Measurements from ENCODE around the gene GLG1.
"Not testable (repeated sequence)": the region's sequence is repeated elsewhere in the genome, so short reads cannot be mapped to it uniquely, and the experiment has no call there.

Gene GLG1

GRCh38 chr16:74574146-74574545, 32.8 kb downstream of the GLG1 start:
- no peak for DNase-seq

DNA sequence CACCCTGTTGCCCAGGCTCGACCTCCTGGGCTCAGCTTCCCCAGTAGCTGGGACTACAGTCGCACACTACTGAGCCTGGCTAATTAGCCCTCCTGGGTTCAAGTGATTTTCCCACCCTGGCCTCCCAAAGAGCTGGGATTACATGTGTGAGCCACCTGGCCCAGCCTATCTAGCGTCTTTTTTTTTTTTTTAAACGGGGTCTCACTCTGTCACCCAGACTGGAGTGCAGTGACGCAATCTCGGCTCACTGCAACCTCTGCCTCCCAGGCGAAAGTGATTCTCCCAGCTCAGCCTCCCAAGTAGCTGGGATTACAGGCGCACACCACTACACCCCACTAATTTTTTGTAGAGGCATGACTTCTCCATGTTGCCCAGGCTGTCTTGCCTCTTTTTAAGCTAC, 33.3 kb downstream of the GLG1 start:
- DNase-seq, result no peak

DNA sequence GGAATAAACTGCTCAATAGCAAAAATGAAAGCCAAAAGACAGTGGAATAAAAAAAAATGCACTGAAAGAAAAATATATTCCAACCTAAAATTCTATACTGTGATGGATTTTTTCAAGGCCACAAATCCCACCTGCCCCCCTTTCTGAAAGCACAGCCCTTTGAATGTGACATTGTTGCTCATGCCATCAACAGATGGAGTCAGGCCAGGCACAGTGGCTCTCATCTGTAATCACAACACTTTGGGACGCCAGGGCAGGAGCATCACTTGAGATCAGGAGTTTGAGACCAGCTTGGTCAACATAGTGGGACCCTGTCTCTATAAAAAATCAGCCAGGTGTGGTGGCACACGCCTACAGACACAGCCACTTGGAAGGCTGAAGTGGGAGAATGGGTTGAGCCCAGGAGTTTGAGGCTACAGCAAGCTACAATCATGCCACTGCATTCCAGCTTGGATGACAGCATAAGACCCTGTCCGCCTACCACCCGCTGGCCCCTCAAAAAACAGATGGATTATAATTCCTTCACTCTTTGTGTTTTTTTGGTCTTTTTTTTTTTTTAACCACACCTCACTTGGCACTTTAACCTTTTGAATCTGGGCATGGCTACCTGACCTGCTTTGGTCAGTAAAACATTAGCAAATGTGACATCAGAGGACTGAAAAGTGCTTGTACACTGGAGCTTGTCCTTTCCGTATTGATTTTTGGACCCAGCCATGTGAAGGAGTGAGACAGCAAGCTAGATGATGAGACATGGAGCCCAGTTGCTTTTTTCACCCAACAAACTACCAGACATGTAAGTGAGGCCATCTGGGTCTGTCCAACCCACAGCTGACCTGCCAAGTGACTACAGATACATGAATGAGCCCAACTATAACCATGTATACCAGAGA, 36.3 kb downstream of the GLG1 start:
- DNase-seq, result no peak

DNA sequence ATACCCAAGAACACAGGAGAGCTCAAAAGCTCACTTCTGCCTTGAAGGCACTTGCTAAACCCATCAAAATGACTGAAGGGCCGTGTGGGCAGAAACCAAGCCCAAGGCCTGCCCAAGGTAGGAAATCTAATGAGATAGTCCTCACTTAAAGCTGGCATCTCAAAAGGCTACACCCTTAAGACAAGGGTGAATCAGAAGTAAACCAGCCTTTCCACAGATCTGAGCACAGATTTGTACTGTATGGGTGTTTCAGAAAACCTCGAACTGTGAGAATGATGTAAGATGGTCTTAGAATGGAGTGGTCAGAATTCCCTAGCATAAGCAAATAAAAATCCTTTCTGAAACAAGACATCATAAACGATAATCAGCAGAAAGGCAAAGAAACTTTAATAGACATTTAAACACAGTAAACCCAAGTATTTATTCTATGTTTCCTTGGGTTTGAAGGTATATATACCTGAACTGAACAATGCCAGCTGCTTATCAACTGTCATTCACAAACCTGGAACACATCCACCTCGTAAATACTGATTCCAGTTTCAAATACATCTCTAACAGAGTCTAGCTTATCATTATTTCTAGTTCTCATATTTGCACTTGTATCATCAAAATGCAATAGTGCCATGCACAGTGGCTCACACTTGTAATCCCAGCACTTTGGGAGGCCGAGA, 37.8 kb downstream of the GLG1 start:
- DNase-seq, result no peak

- DNase-seq, result no peak
Observed at GRCh38 chr16:74567901-74568300, 39.0 kb downstream of the GLG1 start.

GRCh38 chr16:74565378-74565777, 41.5 kb downstream of the GLG1 start:
- DNase-seq, result no peak

GRCh38 chr16:74564451-74564984, 42.4 kb downstream of the GLG1 start:
- DNase-seq, result no peak

- DNase-seq, result no peak
Observed at GRCh38 chr16:74563828-74564263, 43.1 kb downstream of the GLG1 start.

DNA sequence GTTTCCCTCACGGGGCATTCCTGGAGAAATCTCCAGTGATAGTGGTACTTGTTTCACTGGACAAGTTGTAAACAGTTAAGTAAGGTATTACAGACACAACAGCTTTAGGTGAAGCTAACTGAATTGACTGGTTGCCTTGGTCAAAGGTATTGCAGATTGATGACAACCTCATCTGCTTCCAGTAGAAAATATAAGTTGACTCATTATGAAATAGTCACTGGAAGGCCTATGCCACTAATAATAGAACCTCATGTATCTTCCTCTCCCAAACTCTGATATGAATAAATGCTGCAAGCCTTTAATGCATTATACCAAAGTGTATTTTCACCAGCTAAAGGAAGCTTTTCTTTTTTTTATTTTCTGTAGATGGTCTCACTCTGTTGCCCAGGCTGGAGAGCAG, 44.8 kb downstream of the GLG1 start:
- no peak for DNase-seq

- DNase-seq, result no peak
Observed at GRCh38 chr16:74561626-74562025, 45.3 kb downstream of the GLG1 start.

DNA sequence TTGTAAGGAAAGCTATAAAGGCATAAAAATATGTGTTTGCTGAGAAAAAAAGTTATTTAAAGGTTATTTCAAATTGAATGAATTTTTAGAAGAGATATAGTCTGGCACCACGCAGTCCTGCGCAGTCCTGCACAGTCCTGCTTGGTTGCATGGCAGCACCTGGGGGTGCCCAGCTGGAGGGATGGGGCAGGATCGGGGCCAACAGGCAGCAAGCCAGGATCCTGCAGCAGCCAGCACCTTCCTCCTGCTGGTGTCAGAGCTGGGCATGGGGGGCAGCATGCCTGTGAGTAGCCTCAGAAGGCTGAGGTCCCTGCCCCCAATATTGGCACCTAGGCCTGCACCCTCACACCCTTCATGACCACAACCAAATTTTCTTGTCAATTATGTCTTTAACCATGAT, 46.0 kb downstream of the GLG1 start:
- DNase-seq, result no peak

DNA sequence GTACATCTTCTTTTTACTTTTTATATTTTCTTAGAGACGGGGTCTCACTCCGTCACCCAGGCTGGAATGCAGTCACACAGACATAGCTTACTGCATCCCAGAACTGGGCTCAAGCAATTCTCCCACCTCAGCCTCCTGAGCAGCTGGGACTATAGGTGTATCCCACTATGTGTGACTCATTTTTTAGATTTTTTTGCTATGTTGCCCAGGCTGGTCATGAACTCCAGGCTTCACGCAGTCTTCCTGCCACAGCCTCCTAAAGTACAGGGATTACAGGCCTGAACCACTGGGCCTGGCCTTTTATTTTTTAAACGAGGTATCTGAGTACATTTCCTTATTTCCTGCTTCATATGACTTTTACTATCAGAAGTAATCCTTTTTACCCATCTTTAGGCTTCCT, 48.0 kb downstream of the GLG1 start:
- no peak for DNase-seq

DNA sequence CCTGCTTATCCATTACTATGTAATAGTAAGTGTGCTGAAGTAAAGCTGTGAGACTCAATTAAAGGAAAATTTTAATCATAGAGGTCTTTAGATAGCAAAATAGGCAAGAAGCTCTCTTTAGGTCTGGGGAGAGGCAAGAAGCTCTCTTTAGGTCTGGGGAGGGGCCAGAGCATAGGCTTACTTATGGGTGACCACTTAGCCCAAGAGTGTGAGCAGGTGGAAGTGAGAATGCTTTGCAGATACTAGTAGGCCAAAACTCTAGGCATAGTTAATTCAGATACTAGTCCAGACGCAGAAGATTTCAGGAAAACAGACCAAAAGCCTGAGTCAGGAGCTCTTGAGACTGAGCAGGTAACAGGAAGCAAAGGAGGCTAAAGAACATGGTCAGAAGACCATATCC, 49.6 kb downstream of the GLG1 start:
- DNase-seq, result no peak

- no peak for DNase-seq
Observed at GRCh38 chr16:74556375-74556922, 50.5 kb downstream of the GLG1 start.

- DNase-seq, result not testable (repeated sequence)
Observed at GRCh38 chr16:74552357-74552756, 54.6 kb downstream of the GLG1 start.

DNA sequence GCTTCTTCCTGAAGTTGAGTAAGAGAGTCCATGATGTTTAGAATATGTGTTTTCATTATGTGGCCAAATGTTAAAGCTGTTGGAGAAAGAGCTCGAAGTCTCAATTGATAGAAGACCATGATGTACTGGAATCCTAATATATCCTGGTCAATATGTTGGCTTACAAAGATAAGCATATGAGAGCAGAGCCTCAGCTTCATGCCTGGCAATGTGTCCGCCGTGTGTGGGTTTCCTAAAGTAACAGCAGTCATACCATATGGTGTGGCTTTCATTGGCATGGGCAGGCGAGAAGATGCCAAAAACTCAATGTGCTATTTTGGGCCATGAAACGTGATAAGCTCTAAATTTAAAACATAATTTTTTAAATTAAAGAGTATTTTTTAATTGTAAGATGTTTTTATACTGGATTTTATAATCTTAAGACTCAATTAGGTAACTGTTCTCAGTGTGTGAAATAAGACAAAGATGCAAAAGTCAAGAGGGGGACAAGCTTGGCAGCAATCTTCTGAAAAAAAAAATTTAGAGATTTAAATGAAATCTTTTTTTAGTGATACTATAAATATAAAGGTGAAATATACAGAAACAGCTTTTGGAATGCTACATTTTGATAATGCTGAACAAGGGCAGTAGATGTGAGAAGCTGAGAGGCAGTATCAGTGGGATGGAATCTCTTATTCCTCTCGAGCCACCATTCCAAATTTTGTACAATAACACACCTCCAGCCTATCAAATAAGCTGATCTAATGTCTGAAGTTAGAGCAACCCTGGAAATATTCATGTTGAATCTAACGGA, 56.5 kb downstream of the GLG1 start:
- not testable (repeated sequence) for DNase-seq

GRCh38 chr16:74546112-74546511, 60.8 kb downstream of the GLG1 start:
- DNase-seq, result not testable (repeated sequence)

DNA sequence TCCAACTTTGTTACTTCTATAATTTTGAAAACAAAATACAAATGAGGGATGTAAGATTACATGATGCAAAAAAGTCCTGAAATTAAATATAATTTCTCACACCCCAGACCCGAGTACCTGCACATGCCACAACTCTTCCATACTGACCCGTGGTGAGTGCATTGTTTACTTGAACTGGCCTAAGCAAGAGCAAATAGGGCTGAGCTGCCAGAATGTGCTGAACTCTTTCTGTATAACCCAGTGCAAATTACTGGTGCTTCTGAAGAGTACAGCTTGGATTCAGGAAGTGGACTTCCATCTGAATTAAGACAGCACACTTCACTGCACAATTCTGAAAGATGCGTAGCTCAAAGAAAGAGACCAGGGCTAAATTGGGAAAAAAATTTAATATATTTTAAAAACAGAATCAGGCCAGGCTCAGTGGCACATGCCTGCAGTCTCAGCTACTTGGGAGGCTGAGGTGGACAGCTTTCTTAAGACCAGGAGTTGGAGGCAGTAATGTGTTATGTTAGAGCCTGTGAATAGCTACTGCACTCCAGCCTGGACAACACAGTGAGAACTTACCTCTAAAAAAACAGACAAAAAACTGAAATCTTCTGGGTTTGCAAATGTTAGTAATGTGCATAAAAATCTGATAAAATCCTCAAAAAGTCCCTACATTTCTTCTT, 63.9 kb downstream of the GLG1 start:
- not testable (repeated sequence) for DNase-seq

- DNase-seq, result not testable (repeated sequence)
Observed at GRCh38 chr16:74540663-74541062, 66.3 kb downstream of the GLG1 start.

DNA sequence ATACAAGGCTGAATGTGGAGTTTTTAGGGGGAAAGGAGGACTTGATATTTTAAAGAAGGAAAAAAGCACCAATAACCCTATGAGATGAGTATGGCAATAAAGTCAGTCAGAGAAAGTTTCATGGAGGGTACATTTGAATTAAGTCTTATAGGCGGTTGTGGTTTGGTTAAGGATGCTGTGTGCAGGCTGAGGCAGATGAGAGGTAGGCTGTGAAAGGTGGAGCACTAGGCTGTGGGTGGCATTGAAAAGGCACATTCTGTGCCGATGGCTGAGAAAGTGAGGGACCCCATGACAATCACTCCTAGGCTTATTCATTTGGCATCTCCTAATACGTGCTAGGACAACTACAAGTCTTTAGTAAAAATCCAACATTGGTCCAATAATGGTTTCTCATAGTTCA, 68.1 kb downstream of the GLG1 start:
- not testable (repeated sequence) for DNase-seq

DNA sequence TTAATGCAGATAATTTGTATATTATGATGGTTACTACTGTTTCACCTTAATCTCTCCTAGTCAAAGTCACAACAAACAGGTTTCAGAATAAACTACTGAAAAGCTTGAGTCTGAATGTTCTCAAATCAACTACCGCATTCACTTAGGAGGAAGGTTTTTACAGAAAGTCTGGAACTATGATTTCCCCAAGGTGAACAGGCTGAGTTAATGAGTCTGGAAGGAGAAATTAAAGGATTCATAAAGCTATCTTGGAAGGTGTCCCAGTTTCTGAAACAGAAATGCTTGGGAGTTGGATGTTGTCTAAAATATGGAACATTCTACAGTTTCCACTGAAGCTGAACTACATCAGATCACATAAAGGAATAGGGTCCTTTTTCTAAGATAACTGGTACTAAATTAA, 69.2 kb downstream of the GLG1 start:
- DNase-seq, result not testable (repeated sequence)

DNA sequence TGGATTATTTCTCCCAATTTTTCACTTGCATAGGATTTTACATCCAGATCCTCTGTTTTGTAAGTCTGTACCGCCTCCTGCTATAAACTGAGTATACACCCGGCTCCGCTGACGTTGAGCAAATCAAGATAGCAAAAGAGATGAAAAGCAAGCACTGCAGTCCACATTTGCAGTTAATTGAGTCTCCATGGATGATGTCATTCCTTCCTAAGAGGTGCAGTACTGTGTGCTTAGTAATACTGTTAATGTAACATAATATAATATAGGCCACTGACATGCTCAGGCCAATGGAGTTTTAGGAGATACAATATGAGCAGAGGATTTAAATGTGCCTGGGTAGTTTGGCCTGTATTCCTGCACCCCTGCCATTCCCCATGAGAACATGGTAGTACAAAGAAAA, 72.3 kb downstream of the GLG1 start:
- DNase-seq, result not testable (repeated sequence)
